ENCODE measurements around the gene MYO1D. TPM values are rescaled to one million over a fixed set of nuclear protein-coding genes. Genes with fewer than 3 reads are reported as not detected.
"Not testable (repeated sequence)": the region's sequence is repeated elsewhere in the genome, so short reads cannot be mapped to it uniquely, and the experiment has no call there.

MYO1D gene
- polyA plus RNA-seq, 3 donors = 27.1 to 29.8 (median 27.4) TPM

DNA sequence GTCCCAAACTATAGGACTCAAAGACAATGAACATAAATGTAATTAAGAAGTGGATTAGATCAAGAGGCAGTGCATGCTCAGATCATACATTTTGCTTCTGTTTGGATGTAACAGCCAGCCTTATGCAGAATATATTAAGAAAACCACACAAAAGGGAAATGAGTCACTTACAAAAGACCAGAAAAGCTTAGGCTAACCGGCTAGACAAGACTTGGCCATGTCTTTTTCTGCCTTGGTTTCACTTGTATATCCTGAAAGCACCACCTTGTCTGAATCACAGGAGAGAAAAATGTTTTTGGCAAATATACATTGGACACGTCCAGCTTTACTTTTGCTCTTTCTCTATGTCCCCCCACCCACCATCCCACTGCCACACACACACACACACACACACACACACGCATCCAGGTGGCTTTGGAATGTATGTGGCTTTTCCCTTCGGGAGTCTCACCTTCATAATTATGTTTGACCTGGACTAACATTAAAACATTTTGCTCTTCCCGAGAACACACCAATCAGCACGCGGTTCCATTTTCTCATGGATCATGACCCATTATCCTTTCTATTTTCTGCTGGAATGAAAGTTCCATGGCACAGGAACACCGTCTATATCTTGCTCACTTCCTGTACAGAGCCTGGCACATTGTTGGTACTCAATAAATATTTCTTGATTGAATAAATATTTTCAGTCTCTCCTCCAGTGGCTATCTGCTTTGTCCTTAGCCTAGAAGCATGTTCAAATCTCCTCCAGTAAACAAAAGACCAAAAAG, 325.6 kb downstream of the MYO1D start:
- no peak for DNase-seq (ENCODE audit: extremely low read depth in 1 of 11, low read depth in 9 of 11, low spot score in 4 of 11)

DNA sequence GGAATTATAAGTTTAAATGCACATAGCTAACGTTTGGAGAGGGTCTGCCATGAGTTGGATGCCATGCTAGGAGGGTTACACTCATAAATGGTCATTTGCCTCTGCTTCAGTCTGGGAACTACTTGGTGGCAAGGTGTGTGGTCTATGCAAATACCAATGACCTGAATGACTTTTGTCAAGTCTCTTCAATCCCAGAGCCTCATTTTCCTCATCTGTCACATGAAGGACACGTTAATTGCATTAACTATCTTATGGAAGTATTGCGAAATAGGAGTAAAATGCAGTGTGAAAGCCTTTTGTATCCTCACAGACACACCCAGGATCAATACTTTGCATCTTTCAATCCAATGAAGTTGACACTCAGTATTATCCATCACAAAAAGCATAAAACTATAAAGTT, 327.4 kb downstream of the MYO1D start:
- DNase-seq (ENCODE audit: extremely low read depth in 1 of 11, low read depth in 9 of 11, low spot score in 4 of 11) = no peak

DNA sequence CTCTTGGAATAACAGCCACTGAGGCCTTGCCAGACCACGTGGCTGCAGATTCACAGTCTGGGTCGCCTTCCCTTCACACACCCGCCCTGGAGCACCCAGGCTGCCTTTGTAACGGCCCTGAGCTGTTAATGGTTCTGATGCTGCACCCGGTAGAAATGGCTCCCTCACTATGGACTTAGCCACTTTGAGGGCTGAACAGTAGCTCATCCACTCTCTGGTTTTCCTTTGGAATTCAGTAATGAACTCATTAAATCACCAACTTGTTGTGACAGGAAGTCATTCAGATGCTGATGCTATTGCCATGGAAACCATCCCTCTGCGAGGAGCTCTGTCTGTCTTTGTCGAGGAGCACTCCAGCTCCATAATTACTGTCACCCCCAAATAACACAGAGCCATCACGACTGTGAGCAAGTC, 330.9 kb downstream of the MYO1D start:
- DNase-seq (ENCODE audit: extremely low read depth in 1 of 11, low read depth in 9 of 11, low spot score in 4 of 11) = no peak

DNA sequence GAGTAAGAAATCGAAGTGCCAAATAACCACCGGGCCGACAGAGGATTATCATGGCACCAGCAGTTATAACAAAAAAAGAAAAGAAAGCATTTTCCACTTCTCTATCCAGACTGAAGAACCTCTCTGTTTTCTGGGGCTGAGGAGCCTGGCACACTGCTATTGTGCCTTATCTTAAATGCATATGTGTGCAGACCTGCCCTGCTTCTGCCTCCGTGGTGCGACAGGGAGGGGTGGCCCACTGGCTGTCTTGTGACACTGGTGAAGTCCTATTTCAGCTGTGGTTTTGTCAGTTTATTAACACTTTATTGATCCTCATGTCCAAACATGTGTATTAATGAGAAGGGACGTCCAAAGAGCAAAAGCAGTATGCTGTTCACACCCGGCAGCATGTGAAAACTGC, 334.7 kb downstream of the MYO1D start:
- no peak for DNase-seq (ENCODE audit: extremely low read depth in 1 of 11, low read depth in 9 of 11, low spot score in 4 of 11)

DNA sequence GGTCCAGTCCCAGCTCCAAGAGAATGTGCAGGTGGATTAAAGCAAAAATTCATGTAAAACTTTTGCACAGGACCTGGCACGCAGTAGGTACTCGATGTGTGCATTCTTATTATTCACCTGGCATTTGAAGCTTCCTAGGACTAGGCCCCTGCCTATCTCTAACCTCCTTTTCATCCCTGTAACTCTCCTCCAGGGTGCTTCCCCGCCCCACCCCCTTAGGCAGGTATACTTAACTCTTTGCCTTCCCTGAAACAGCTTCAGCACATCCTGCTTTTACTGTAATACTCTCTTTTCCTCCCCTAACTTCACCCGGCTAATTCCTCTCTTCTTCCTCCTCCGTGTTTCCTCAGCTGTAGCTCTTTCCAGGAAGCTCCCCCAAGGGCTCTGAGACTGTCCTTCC, 335.3 kb downstream of the MYO1D start:
- no peak for DNase-seq (ENCODE audit: extremely low read depth in 1 of 11, low read depth in 9 of 11, low spot score in 4 of 11)

DNA sequence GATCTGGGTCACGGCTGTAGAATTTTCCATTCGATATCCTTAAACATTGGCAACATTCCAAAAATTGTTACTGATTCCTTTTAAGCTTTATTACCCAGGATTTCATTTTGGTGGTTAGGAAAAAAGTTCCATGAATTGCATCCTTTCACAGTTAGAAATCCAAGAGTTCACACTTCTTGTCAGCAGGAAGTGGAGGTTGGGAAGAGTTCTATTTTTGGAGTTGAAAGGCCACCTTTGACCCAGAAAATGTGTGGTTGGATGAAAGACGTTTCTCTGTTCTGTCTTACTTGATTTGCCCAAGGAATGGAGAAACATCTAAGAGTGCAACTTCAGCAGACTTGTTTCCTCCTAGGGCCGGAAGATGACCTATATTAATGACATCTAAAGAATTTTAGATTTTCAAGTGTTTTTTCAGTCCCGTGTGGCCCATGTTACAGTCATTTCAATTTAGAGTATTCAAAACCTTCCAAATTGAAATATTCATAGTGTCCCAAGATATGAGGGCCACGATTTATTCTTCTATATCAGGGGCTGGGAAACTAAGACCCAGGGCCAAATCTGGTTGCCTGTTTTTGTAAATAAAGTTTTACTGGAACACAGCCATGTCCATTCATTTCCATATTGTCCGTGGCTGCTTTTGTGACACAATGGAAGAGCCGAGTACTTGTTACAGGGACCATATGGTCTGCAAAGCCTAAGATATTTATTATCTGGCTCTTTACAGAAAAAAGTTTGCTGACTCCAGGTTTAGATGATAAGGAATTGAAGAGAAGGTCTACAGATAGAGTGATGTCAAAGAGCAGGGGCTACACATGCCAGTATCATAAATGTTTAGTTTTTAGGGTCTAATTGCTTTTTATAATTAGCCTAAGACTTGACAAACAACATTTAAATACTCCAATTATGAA, 339.9 kb downstream of the MYO1D start:
- DNase-seq (ENCODE audit: extremely low read depth in 1 of 11, low read depth in 9 of 11, low spot score in 4 of 11) = no peak

DNA sequence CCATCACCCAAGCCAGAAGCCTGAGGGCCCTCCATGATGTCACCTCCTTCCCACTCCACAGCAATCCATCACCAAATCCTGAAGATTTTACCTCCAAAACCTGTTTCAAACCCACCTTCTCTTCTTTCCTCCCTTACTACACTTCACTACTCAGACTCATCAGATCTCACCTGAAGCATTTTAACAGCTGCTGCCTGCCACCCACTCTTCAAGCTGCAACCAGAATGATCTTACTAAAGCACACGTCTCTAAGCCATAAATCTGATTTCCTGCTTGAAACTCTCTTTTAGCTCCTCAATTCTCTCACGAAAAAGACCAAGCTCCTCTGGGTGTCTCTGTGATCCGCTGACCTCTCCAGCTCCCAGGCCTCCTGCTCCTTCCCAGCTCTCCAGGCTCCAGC, 343.6 kb downstream of the MYO1D start:
- DNase-seq (ENCODE audit: extremely low read depth in 1 of 11, low read depth in 9 of 11, low spot score in 4 of 11) = no peak

DNA sequence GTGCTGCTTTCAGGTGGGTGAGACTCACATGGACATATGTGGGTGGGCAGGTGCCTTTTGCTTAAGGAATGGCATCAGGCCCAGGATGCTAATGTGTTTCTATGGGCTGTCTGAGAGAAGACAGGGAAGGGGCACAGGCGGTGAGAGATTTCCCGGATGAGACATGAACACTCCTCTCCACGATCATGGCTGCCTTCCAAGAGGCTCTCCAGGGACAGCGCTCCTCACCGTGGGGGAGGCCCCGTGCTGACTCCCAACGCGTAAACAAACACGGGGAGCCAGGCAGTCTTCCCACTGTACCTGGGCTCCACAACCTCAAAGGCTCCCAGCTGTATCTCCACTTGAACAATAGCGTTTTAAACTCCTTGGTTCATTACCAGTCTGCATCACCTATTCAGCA, 347.3 kb downstream of the MYO1D start:
- no peak for DNase-seq (ENCODE audit: extremely low read depth in 1 of 11, low read depth in 9 of 11, low spot score in 4 of 11)

DNA sequence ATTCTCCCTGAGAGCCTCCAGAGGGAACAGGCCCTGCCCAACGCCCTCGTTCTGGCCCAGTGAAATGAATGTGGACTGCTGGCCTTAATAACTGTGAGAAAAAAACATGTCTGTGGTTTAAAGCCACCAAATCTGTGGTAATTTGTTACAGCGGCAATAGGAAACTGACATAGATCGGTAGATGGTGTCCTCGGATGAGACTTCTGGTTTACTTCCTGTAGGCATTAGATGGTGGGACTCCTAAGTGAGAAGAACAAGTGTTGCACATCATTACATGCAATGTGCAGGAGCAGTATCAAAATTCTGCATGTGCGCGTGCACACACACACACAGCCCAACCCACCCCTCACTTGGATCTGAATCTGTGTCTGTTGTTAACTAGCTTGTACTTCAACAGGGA, 348.1 kb downstream of the MYO1D start:
- no peak for DNase-seq (ENCODE audit: extremely low read depth in 1 of 11, low read depth in 9 of 11, low spot score in 4 of 11)

DNA sequence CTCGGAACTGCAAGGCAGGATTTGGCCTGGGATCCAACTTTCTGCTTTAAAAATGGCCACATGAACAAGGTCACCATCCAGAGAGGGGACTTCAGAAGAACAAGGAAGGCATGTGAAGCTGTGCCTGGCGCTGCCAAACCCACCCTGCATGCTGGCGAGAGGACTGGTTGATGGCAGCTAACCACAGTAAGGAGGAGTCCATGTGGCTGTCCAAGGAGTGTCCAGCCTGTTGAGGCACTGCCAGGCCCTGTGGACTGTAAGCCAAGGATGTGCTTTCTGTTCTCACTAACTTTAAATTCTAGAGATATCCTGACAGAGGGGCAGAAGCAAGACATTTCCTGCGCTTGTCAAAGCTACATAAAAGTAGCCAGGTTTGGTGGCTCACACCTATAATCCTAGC, 349.8 kb downstream of the MYO1D start:
- DNase-seq (ENCODE audit: extremely low read depth in 1 of 11, low read depth in 9 of 11, low spot score in 4 of 11) = no peak

DNA sequence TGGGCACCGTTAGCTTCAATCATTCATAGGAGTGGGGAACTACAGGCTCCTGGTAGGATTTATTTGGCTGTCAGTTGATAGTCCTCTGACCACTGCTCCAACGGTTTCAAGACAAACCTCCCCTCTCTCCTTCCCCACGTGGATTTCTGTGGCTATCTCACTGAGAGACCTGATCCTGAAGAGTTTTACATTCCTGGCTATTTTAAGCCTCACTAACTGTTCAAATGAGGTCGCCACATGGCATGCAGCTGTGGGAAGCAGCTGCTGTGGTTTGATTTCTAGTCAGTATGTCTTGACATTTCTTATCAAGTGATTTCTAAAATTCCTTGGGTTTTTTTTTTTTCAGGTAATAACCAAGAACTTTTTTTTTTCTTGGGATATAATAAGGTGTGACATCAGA, 351.8 kb downstream of the MYO1D start:
- no peak for DNase-seq (ENCODE audit: extremely low read depth in 1 of 11, low read depth in 9 of 11, low spot score in 4 of 11)

DNA sequence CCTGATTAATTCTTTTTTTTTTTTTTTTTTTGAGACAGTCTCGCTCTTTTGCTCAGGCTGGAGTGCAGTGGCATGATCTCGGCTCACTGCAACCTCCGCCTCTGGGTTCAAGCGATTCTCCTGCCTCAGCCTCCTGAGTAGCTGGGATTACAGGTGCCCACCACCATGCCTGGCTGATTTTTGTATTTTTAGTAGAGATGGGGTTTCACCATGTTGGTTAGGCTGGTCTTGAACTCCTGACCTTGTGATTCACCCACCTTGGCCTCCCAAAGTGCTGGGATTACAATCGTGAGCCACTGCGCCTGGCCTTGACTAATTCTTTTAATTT, 352.4 kb downstream of the MYO1D start:
- not testable (repeated sequence) for DNase-seq (ENCODE audit: extremely low read depth in 1 of 11, low read depth in 9 of 11, low spot score in 4 of 11)

DNA sequence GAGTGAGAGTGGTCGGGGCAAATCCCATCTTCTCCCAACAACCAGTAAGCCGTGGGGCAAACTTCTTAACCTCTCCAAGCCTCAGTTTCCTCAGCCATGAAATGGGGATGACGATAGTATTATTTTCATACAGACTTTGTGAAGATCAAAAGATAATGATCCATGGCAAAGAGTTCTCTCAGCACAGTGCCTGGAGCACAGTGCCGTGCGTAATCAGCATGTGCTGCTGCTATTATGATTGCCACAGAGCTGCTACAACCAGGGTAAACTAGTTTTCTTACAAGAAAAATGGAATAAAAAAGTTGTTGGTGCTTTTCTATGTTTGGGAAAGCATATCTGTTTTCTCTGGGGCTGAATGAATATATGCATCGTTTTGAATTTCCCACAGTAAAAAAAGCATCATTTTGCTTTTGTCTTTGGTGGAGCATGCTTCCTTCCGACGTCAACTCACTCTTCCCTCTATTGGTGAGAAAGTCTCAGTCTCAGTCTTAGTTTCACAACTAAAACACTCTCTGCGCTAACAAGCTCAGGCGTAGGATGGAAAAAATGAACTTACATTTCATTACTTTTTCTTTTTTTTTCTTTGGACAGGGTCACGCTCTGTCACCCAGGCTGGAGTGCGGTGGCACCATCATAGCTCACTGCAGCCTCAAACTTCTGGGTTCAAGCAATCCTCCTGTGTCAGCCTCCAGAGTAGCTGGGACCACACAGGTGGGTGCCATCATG, 352.9 kb downstream of the MYO1D start:
- no peak for DNase-seq (ENCODE audit: extremely low read depth in 1 of 11, low read depth in 9 of 11, low spot score in 4 of 11)

DNA sequence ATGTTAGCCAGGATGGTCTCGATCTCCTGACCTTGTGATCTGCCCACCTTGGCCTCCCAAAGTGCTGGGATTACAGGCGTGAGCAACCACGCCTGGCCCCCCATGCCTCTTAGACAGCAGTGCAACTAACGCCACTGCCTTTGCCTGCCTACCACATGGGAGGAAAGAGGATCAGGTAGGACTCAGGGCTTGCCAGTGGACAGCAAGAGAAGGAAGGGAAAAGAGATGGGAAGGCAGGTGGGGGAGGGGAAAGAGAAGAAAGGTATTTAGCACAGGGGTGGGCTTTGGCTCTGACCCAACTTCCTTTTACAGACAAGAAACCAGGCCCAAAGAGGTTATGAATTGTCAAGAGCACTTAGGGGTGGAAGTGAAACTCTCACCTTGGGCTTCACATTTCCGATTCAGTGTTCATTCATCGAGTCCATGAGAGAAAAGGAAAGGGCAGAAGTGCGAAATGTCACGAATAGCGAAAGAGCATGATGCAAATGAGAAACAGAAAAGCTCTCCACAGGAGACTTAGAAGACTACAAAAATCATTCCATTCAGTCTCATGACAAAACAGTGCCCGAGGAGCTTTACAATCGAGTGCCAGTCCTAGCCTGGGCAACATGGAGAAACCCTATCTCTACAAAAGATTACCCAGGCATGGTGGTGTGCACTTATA, 353.8 kb downstream of the MYO1D start:
- DNase-seq (ENCODE audit: extremely low read depth in 1 of 11, low read depth in 9 of 11, low spot score in 4 of 11) = no peak

DNA sequence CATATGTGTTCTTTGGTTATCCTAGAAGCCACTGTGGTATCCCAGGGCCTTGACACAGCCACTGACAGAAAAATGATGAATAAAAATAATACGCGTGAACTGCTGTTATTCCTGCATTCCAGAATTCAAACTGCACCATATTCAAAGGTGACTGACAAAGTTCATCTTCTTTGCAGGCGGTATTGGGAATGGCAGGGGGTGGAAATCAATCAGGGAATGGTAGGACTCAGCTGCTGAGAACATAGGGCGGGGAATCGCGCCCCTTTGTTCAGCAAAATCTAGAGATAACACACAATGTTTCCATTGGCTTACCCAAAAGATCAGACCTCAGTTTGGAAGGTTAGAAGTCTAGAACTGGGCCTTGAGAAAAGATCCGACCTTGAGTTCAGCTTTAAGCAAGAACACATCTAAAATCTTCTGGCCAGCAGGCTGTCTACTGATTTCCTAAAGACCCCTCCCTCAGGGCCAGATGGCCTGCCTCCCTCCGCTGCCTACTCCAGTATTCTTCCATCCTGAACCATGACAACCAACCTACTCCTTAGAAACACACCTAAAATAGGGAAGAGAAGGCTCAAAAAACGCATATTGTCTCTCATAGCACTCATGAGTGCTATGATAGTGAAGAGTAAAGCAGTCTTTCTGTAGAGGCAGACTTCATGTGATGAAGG, 356.1 kb downstream of the MYO1D start:
- DNase-seq (ENCODE audit: extremely low read depth in 1 of 11, low read depth in 9 of 11, low spot score in 4 of 11) = no peak

DNA sequence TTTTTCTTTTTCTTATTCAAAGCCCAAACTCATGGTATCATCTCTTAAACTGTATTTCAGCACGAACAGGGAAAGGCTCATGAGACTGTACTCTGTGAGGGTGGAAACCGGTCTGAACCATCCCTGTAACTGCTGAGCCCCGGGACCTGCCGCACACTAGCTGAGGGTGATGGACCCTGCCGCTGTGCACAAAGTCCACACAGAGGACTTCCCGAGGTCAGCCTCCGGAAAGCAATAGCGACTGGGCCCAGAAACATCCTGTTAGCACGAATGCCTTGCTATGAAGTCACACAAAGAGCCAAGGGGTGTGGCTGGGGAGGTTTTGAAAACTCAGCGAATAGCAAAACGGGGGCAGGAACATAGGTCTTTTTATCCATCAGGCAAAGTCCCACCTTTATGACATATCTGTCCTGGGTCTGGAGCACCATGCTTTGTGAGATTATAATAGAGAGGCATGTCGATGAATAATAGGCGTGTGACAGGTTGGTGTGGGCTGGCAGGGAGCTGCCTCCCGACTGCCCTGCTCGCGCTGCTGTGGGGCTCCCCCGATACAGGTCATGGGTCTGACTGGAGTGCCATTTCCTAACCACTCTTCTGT, 356.7 kb downstream of the MYO1D start:
- peak in 1 of 11 donors; percentile 18 for DNase-seq (ENCODE audit: extremely low read depth in 1 of 11, low read depth in 9 of 11, low spot score in 4 of 11)

DNA sequence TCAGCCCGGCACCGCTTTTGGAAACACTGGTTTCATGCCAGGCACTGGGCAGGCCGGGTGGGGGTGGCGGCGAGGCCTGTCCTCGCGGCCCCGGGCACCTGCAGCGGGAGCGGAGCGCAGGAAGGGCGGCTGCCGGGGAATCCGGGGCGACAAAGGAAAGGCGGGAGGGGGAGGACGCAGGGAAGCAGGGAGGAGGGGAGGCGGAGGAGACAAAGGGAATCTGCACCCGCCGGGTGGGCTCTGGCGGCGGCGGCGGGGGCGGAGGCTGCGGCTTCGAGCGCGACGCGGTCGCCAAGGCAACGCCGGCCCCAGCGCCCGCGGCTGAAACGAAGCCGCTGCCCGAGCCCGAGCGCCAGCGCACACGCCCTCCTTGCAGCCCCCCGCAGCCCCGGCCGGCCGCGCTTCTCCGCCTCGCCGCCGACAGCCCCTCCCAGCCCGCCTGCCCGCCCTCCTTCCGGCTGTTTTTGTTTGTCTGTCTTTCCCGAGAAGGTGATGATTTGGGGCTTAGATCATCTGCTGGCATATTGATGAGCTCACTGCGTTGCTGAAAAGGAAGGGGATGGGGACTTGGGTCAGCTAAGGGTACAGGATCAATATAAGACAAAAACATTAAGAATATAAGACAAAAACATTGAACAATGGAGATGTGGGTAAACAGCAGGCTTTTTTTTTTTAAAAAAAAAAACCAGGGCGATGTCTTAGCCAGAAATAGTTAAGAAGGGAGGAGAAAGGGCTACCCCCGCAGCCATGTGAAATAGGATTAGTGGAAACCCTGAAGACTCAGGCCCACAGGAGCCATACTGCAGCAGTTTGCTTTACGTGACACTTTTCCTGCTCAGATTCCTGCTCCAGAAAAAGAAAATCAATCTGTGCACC, 357.5 kb downstream of the MYO1D start:
- peak in 8 of 11 donors; percentile 39 to 69 (median 57) for DNase-seq (ENCODE audit: extremely low read depth in 1 of 11, low read depth in 9 of 11, low spot score in 4 of 11)
